Upper lobe of left lung (tissue), 6 donors: ENCODE data around the gene GRHL1. TPM values are rescaled to one million over a fixed set of nuclear protein-coding genes. Genes with fewer than 3 reads are reported as not detected.

Experiments
- ATAC-seq, 2 donors: fragments of 200-7000 bp; cut with Tn5 transposase; one replicate each; pipeline ENCODE4 v1.9.1; 2022; ENCODE audit warnings: mild to moderate bottlenecking in 2 of 2, moderate library complexity in 2 of 2; ENCODE audit not compliant: low FRiP score in 2 of 2
- DNase-seq, 2 donors: peaks; one replicate each; pipeline ENCODE4 v3.0.0-alpha.2; 2019 to 2020
- H3K27ac ChIP-seq, 4 donors: fragments of 200-600 bp; sonication (generic); one replicate each; pipeline ENCODE4 v1.5.1; 2016 to 2019
- H3K27me3 ChIP-seq, 4 donors: fragments of 200-600 bp; sonication (generic); one replicate each; pipeline ENCODE4 v1.5.1; 2017 to 2019
- H3K36me3 ChIP-seq, 4 donors: fragments of 200-600 bp; sonication (generic); one replicate each; pipeline ENCODE4 v1.5.1; 2016 to 2019
- H3K4me1 ChIP-seq, 4 donors: fragments of 200-600 bp; sonication (generic); one replicate each; pipeline ENCODE4 v1.5.1; 2018 to 2019
- H3K4me3 ChIP-seq, 4 donors: fragments of 200-600 bp; sonication (generic); one replicate each; pipeline ENCODE4 v1.5.1; 2017 to 2019; ENCODE audit warnings: mild to moderate bottlenecking in 2 of 4, moderate library complexity in 1 of 4
- H3K9me3 ChIP-seq, 4 donors: fragments of 200-600 bp; sonication (generic); one replicate each; pipeline ENCODE4 v1.5.1; 2018 to 2019
- EP300 ChIP-seq, 4 donors: sonication (generic); formaldehyde crosslinking; IDR thresholded peaks; one replicate each; pipeline ENCODE4 v1.5.1; 2017; ENCODE audit warnings: antibody characterized with exemption in 4 of 4, control low read depth in 2 of 4
- POLR2A ChIP-seq, 4 donors: fragments of 450-650 bp; IDR thresholded peaks; one replicate each; pipeline ENCODE4 v1.5.1; 2016 to 2017; ENCODE audit warnings: antibody characterized with exemption in 4 of 4, mild to moderate bottlenecking in 2 of 4
- POLR2AphosphoS5 ChIP-seq, 2 donors: sonication (generic); formaldehyde crosslinking; IDR thresholded peaks; one replicate each; pipeline ENCODE4 v1.5.1; 2017; ENCODE audit warnings: antibody characterized with exemption in 2 of 2
- WGBS, 2 donors: methylation state at CpG; one replicate each; pipeline ENCODE4 v1.1.5; 2017 to 2018; 5-methylcytosine and 5-hydroxymethylcytosine counted together
- total RNA-seq, 6 donors: library from RNA; depleted of rRNA in 4 of 6; stranded (reverse); fragments of >200 nt in 4 of 6; gene quantifications; one replicate each; pipeline versions ENCODE4 v1.1.0 to v1.2.1, GENCODE V29; 2016 to 2021
- TF ChIP-seq, protein P1 (sequence below), 6 experiments: fragments of 450-650 bp in 4 of 6; fragments of 200-600 bp in 2 of 6; sonication (generic) in 2 of 6; IDR thresholded peaks; one replicate each; pipeline ENCODE4 v1.5.1; 2016 to 2019; ENCODE audit warnings: antibody characterized with exemption in 6 of 6
- donor health status: DM: no; HTN: no; CAD: no; lungs with moderate emphysema.
- donor health status: DM: no; HTN: yes; CAD: no; lungs with severe emphysema.

Gene GRHL1
- total RNA-seq, 6 donors from 2014 or later: 4.3 to 18.0 (median 10.1) TPM

GRCh38 chr2:9941196-9941995 is 10.1 kb upstream of the GRHL1 start:
- Histone ChIP-seq H3K27ac (no peak overlapping the region), H3K9me3 (no peaks in the 10 kb centered on the region), H3K4me3 (no peak overlapping the region), H3K4me1 (peaks cover 4 to 19% (median 11%) of the 10 kb centered on the region in 4 donors), H3K36me3 (no peaks in the 10 kb centered on the region), H3K27me3 (peaks cover 0 to 2% (median 0%) of the 10 kb centered on the region in 4 donors)
- TF ChIP-seq EP300 (IDR thresholded peaks at IDR 0.05): no peak
- no peak for TF ChIP-seq POLR2A (IDR thresholded peaks at IDR 0.05)
- TF ChIP-seq POLR2AphosphoS5 (IDR thresholded peaks at IDR 0.05): no peak
- TF ChIP-seq, protein P1, sequence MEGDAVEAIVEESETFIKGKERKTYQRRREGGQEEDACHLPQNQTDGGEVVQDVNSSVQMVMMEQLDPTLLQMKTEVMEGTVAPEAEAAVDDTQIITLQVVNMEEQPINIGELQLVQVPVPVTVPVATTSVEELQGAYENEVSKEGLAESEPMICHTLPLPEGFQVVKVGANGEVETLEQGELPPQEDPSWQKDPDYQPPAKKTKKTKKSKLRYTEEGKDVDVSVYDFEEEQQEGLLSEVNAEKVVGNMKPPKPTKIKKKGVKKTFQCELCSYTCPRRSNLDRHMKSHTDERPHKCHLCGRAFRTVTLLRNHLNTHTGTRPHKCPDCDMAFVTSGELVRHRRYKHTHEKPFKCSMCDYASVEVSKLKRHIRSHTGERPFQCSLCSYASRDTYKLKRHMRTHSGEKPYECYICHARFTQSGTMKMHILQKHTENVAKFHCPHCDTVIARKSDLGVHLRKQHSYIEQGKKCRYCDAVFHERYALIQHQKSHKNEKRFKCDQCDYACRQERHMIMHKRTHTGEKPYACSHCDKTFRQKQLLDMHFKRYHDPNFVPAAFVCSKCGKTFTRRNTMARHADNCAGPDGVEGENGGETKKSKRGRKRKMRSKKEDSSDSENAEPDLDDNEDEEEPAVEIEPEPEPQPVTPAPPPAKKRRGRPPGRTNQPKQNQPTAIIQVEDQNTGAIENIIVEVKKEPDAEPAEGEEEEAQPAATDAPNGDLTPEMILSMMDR (IDR thresholded peaks at IDR 0.05): no peak
- 63% methylated on average over 11 to 13 of the region's 13 CpGs for WGBS, 2 donors
- DNase-seq (no peak), ATAC-seq (peak in 1 of 2 donors; percentile 49)

DNA sequence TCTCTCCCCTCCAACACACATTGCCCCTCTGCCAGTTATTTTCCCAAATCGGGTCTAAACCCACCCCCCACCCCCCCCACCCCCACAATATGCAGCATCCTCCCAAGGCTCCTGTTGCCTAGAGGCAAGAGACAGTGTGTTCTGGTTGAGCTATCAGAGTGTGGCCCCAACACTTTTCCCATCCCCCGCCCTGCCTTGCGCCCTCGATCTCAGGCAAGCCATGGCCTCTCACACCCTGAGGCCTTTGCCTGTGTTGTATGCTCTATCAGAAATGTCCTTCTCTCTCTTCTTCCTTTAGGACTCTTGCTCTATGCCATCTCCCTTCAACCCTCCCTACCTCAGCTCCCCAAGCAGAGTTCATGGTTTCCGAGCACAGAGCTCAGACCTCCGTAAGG is 9.5 kb upstream of the GRHL1 start:
- Histone ChIP-seq H3K9me3 (no peaks in the 10 kb centered on the region), H3K4me3 (no peak overlapping the region), H3K27me3 (peaks cover 0 to 2% (median 0%) of the 10 kb centered on the region in 4 donors), H3K27ac (no peak overlapping the region), H3K4me1 (peaks cover 4 to 19% (median 11%) of the 10 kb centered on the region in 4 donors), H3K36me3 (no peaks in the 10 kb centered on the region)
- no peak for TF ChIP-seq POLR2AphosphoS5 (IDR thresholded peaks at IDR 0.05)
- TF ChIP-seq EP300 (IDR thresholded peaks at IDR 0.05): no peak
- TF ChIP-seq, protein P1 (IDR thresholded peaks at IDR 0.05): no peak
- no peak for TF ChIP-seq POLR2A (IDR thresholded peaks at IDR 0.05)
- WGBS, 2 donors: 68 to 71% methylated on average over 6 of the region's 6 CpGs
- DNase-seq: no peak
- ATAC-seq: no peak

- no peak for TF ChIP-seq EP300 (IDR thresholded peaks at IDR 0.05)
- TF ChIP-seq POLR2AphosphoS5 (IDR thresholded peaks at IDR 0.05): no peak
- TF ChIP-seq, protein P1 (IDR thresholded peaks at IDR 0.05): no peak
- no peak for TF ChIP-seq POLR2A (IDR thresholded peaks at IDR 0.05)
- DNase-seq: peak in 1 of 2 donors; percentile 39
- Histone ChIP-seq H3K9me3 (no peaks in the 10 kb centered on the region), H3K27ac (no peak overlapping the region), H3K27me3 (no peaks in the 10 kb centered on the region), H3K36me3 (no peaks in the 10 kb centered on the region), H3K4me1 (peaks cover 4 to 18% (median 11%) of the 10 kb centered on the region in 4 donors), H3K4me3 (no peak overlapping the region)
- WGBS, 2 donors: 59% methylated on average over 3 of the region's 3 CpGs
- peak; percentile 28 to 69 for ATAC-seq
Measured at GRCh38 chr2:9944330-9944758, 7.1 kb upstream of the GRHL1 start.

DNA sequence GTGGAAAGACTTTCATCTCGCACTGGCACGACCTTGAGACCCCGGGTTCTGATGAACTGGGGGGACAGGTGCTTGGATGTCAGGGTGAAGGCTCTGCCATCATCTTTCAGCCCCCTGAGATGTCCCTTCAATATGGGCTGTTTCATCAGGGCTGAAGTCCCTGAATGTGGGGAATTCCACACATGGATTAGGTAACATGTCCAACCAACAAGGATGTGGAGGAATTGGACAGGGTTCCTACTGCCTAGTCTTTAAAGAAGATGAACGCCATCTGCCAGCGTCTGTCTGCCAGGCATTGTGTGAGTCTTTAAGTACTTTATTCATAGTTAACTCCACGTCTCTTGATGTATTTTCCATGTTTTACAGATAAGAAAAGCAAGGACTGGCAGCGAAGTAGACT is 5.9 kb upstream of the GRHL1 start:
- no peak for DNase-seq
- TF ChIP-seq POLR2A (IDR thresholded peaks at IDR 0.05): no peak
- TF ChIP-seq EP300 (IDR thresholded peaks at IDR 0.05): no peak
- TF ChIP-seq POLR2AphosphoS5 (IDR thresholded peaks at IDR 0.05): no peak
- TF ChIP-seq, protein P1 (IDR thresholded peaks at IDR 0.05): no peak
- Histone ChIP-seq H3K4me1 (peaks cover under 1 to 19% (median 7%) of the 10 kb centered on the region in 4 donors), H3K27me3 (peaks cover 0 to under 1% (median 0%) of the 10 kb centered on the region in 4 donors), H3K9me3 (no peaks in the 10 kb centered on the region), H3K4me3 (no peak overlapping the region), H3K36me3 (no peaks in the 10 kb centered on the region), H3K27ac (no peak overlapping the region)
- 63 to 65% methylated on average over 7 of the region's 7 CpGs for WGBS, 2 donors
- ATAC-seq: no peak
